Jurkat, Clone E6-1 (cell line): ENCODE results near the gene ANO2.
"Not testable (repeated sequence)": the region's sequence is repeated elsewhere in the genome, so short reads cannot be mapped to it uniquely, and the experiment has no call there.

Source experiments
- DNase-seq: peaks from one replicate; pipeline ENCODE4 v3.0.0-alpha.2; 2011; ENCODE audit warnings: low read depth, low spot score
- H3K4me3 ChIP-seq: 2 replicates; pipeline ENCODE4 v1.5.1; 2011; ENCODE audit warnings: mild to moderate bottlenecking, low read length, control low read depth, moderate library complexity

Gene ANO2

DNA sequence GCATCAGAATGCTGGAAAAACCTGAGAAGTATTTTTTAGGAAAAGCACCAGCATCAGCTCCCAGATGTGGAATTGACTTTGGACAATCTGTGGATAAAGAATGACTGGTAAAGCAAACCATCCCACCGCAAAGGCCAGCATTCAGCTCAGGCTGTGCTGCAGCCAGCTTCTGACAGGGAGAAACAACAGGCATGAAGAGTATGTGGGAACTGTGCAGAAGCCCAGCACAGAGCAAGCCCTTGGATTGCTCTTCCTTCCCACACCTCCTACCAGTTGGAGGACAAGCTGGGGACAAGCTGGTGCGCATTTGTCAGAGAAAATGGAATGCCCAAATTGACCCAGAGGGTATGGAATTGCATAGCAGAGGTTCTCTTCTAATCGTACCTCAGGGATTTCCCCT lies 228.1 kb downstream of the ANO2 start:
- DNase-seq, result no peak
- no peak overlapping the region for H3K4me3 ChIP-seq

- no peak for DNase-seq
- no peak overlapping the region for H3K4me3 ChIP-seq
Observed at GRCh38 chr12:5716201-5716600, 228.9 kb downstream of the ANO2 start.

- no peak overlapping the region for H3K4me3 ChIP-seq
- DNase-seq, result no peak
Observed at GRCh38 chr12:5715021-5715420, 230.0 kb downstream of the ANO2 start.

DNA sequence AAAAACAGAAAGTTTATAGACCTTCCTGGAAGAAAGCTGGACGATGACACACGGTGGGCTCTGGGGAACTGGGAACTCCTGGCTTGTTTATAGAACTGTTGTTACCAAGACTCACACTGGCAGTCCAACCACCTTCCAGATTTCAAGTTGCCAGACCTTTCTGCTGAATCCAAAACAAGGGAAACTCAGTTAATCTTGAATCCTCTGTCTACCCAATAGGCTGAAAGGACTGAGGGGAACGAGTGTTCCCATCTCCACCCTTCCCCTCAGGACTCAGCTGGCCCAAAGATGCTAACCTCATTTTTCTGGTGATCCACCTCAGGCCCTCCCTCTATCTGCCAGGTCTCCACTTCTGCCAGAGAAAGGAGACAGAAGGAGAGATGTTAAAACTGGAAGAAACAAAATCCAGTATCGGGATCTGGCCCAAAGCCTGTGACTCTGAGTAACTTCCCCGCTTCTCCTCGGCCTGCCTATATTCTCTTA lies 231.4 kb downstream of the ANO2 start:
- DNase-seq, result no peak
- no peak overlapping the region for H3K4me3 ChIP-seq

DNA sequence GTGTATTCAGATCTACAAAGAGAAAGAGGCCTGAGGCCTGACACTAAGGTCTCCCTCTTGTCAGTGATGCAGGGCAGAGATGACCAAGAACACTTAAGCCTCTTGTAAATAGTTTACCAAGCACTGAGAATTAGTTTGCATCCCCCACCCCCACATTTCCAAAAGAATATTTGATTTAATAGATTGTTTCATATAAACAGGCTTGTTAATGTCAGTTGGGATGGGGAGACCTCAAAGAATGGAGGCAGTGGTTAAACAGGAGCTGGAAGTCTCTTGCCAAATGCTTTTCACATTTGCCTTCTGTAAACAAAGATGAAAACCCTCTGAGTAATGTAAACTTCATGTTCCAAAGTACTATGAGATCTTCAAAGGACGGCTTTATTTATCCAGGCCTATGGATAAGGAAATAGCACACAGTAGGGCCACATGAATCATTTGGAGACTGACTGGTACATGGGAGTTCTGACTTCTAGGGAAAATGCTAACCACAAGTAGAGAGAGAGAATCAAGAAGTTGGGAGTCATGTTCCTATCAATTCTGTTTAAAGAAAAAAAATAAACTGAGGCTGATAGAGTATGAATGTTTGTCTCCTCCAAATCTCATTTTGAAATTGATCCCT lies 234.7 kb downstream of the ANO2 start:
- DNase-seq, result no peak
- H3K4me3 ChIP-seq, result no peak overlapping the region

DNA sequence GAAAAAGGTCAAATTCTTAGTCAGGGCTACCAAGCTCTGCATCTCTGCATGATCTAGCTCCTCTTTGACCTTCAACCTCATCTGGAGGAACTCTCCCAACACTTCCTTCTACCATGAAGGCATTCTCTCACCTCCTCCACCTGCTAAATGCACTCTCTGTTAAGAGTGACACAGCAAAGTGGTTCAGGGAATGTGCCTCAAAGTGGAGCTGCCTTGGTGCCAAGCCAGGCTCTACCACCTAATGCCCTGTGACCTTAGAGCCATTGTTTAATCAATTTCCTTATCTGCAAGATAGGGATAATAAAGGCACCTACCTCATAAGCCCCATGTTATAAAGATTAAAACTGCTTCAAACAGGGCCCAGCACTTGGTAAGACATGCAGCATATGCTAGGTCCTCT lies 236.7 kb downstream of the ANO2 start:
- no peak overlapping the region for H3K4me3 ChIP-seq
- no peak for DNase-seq

DNA sequence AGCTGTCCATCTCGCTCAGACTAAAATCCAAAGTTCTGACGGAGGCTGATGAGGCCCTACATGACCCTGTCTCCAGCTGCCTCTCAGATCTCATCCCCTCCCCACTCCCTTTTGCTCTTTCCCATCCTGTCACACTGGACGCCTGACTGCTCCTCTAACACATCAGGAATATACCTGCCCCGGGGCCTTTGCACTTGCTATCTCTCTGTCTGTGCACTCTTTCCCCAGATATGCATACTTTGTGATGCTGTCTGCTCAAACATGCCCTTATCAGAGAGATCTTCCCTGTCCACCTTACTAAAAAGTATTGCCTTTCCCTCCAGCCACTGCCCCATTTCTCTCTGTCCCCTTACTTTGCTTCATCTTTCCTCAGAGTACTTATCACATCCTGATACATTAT lies 238.8 kb downstream of the ANO2 start:
- DNase-seq, result no peak
- no peak overlapping the region for H3K4me3 ChIP-seq

- H3K4me3 ChIP-seq, result no peak overlapping the region
- DNase-seq, result no peak
Observed at GRCh38 chr12:5705791-5706190, 239.3 kb downstream of the ANO2 start.

DNA sequence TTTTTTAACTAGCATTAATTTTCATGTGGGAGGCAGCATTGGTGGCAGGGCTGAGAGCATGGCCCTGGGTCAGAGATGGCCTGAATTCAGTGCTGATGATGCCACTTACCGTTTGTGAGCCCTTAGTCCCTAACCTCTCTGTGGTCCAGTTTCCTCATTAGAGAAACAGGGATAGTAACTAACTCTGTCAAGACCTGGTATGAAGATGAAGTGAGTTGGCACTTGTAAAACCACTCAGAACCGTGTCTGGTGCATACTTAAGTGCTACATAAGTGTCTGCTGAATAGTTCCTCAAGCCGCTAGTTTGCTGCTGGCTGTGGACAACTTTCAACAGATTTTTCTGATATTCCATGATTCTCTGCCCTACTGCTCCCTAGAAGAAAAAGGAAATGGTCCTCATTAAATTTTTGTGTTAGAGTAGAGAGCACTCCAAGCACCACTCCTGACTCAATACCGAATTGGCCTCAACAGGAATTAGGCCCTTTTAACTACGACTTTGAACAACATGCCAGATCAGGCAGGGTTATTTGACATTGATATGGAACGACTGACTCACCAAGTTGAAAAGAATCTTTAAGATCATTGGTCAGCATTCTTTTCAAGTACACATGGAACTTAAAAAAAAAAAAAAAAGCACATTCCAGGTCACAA lies 250.2 kb downstream of the ANO2 start:
- no peak for DNase-seq
- no peak overlapping the region for H3K4me3 ChIP-seq

GRCh38 chr12:5692850-5693249 lies 252.2 kb downstream of the ANO2 start:
- no peak for DNase-seq
- no peak overlapping the region for H3K4me3 ChIP-seq

DNA sequence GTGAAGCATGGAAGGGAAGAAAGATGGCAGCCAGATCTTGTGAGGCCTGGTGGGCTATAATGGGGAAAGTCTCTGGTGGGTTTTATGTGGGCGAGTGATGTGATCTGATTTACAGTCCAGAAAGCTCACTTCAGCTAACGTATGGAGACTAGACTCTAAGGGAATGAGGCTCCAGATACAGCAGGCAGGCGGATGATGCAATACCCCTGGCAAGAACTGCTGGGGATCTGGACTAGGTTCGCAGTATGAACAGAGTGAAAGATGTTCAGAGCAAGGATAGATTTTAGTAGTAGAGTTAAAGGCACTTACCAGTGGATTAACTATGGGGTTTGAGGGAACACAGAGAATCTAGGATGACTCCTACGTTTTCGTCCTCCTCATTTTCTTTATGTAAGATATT lies 253.1 kb downstream of the ANO2 start:
- DNase-seq, result no peak
- no peak overlapping the region for H3K4me3 ChIP-seq

- DNase-seq, result no peak
- H3K4me3 ChIP-seq, result no peak overlapping the region
Observed at GRCh38 chr12:5690240-5690639, 254.8 kb downstream of the ANO2 start.

DNA sequence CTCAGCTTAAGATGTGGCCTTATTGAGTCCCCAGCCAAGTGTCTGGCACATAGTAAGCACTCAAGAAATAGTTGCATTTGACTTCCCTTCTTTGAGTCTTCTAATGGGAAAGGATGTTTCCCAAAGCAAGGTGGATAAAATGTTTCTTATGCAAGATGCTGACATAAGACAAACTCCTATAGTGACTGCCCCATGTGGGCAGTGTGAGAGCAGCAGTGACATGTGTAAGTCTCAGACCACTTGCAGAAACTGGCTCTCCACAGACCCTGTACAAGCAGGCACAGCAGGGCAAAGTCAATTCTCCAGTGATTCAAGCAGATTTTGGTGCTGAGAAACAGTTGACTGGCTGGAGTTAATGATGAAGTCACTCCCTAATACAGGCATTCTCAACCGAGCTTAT lies 255.3 kb downstream of the ANO2 start:
- peak; percentile 6 for DNase-seq
- H3K4me3 ChIP-seq, result no peak overlapping the region

- DNase-seq, result no peak
- H3K4me3 ChIP-seq, result no peak overlapping the region
Observed at GRCh38 chr12:5688226-5688625, 256.8 kb downstream of the ANO2 start.

- DNase-seq, result no peak
- H3K4me3 ChIP-seq, result no peak overlapping the region
Observed at GRCh38 chr12:5685935-5686334, 259.1 kb downstream of the ANO2 start.

DNA sequence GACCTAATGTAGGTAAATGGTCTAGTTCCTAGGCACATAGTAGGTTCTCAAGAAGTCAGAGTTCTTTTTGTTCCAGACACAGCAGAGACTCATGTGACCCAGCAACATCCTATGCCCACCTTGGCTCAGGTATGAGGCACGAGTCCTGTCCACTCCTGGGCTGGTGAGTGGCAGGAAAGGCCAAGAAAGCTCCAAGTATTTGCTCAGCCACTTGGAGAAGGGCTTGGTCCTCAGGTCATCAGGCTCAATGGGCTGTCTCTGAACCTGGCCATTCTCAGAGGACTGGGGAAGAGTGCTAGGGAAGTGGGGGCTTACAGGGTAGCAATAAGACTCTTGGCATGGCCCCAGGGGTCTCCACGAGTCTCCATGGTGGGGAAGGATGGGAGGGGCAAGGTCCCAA lies 260.1 kb downstream of the ANO2 start:
- no peak for DNase-seq
- no peak overlapping the region for H3K4me3 ChIP-seq

- no peak overlapping the region for H3K4me3 ChIP-seq
- no peak for DNase-seq
Observed at GRCh38 chr12:5682581-5682980, 262.5 kb downstream of the ANO2 start.

- DNase-seq, result no peak
- no peak overlapping the region for H3K4me3 ChIP-seq
Observed at GRCh38 chr12:5678176-5678575, 266.9 kb downstream of the ANO2 start.

- H3K4me3 ChIP-seq, DNase-seq: not testable (repeated sequence)
Observed at GRCh38 chr12:5669624-5670023, 275.4 kb downstream of the ANO2 start.

DNA sequence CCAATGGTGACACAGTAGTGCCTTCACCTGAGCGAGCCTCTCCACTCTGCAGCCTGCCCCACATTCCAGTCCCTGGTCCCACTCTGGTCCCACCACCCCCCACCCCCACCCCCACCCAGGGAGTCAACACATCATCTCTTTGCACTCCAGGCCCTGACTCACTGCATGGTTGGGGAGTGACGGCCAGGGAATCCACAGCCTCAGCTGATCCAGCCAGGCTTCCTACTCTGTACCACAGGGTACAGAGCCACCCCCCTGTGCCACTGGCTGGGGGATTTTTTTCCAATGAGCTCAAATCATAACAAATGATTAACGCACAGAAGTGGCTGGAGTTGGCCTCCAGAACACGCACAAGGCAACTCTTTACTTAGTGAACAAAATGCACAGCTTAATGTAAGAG lies 279.4 kb downstream of the ANO2 start:
- DNase-seq, result no peak
- H3K4me3 ChIP-seq, result no peak overlapping the region

GRCh38 chr12:5661811-5662210 lies 283.2 kb downstream of the ANO2 start:
- DNase-seq, result no peak
- H3K4me3 ChIP-seq, result no peak overlapping the region
